HEK293 (cell line): ENCODE data around the gene LIMCH1.

ENCODE experiments used
- CTCF ChIA-PET: fragments of 350-600 bp; formaldehyde crosslinking; extraction: SDS; loops from one replicate; lab custom pipeline; 2021; ENCODE audit warnings: antibody characterized with exemption; lab: Yijun Ruan, JAX
- POLR2A ChIA-PET: fragments of 300-600 bp; formaldehyde crosslinking; extraction: SDS; loops from one replicate; lab custom pipeline; 2020; ENCODE audit warnings: antibody characterized with exemption, inconsistent platforms; lab: Yijun Ruan, JAX
- H3K27ac ChIP-seq: fragments of 200-500 bp; sonication (Bioruptor generic); 2 replicates; pipeline ENCODE4 v1.5.1; 2014; ENCODE audit warnings: low read depth, low read length, control low read depth, inconsistent platforms; ENCODE audit errors: extremely low read depth
- H3K36me3 ChIP-seq, 2 experiments: fragments of 200-500 bp in 1 of 2; sonication (Bioruptor generic) in 1 of 2; 1 replicate in 1 of 2; 2 replicates in 1 of 2; pipeline ENCODE4 v1.5.1; 2014 to 2017; ENCODE audit warnings: inconsistent platforms in 2 of 2, low read length in 2 of 2; ENCODE audit not compliant: control insufficient read depth in 2 of 2, insufficient read depth in 1 of 2
- H3K4me1 ChIP-seq: fragments of 200-500 bp; sonication (Bioruptor generic); 2 replicates; pipeline ENCODE4 v1.5.1; 2014; ENCODE audit warnings: mild to moderate bottlenecking, low read length, inconsistent platforms; ENCODE audit not compliant: control insufficient read depth, insufficient read depth
- H3K4me3 ChIP-seq: 2 replicates; pipeline ENCODE4 v1.5.1; 2011; ENCODE audit warnings: low read depth, mild to moderate bottlenecking, control low read depth, low read length, moderate library complexity
- H3K9me3 ChIP-seq: fragments of 200-500 bp; sonication (Bioruptor generic); 2 replicates; pipeline ENCODE4 v1.5.1; 2014; ENCODE audit warnings: low read depth, low read length, inconsistent platforms; ENCODE audit not compliant: control insufficient read depth, insufficient read depth
- BCL11A ChIP-seq: fragments of 450-650 bp; formaldehyde crosslinking; IDR thresholded peaks from 2 replicates; pipeline ENCODE4 v1.5.1; 2016; ENCODE audit warnings: low read depth, missing biosample characterization, missing genetic modification characterization
- GLI2 ChIP-seq: fragments of 450-650 bp; formaldehyde crosslinking; IDR thresholded peaks from 2 replicates; pipeline ENCODE4; 2017; ENCODE audit warnings: missing biosample characterization, missing genetic modification characterization, low read depth, borderline replicate concordance
- KLF8 ChIP-seq: fragments of 450-650 bp; formaldehyde crosslinking; IDR thresholded peaks from 2 replicates; pipeline ENCODE4 v1.5.1; 2016; ENCODE audit warnings: missing biosample characterization, missing genetic modification characterization
- OSR2 ChIP-seq: fragments of 450-650 bp; formaldehyde crosslinking; IDR thresholded peaks from 2 replicates; pipeline ENCODE4 v1.5.1; 2016; ENCODE audit warnings: missing biosample characterization, missing genetic modification characterization
- PRDM10 ChIP-seq: fragments of 450-650 bp; formaldehyde crosslinking; IDR thresholded peaks from 2 replicates; pipeline ENCODE4 v1.5.1; 2016; ENCODE audit warnings: missing biosample characterization, missing genetic modification characterization
- PRDM6 ChIP-seq: fragments of 450-650 bp; formaldehyde crosslinking; IDR thresholded peaks from 2 replicates; pipeline ENCODE4 v1.5.1; 2017; ENCODE audit warnings: missing biosample characterization, missing genetic modification characterization
- SP2 ChIP-seq: fragments of 450-650 bp; formaldehyde crosslinking; IDR thresholded peaks from 2 replicates; pipeline ENCODE4 v1.5.1; 2016; ENCODE audit warnings: missing biosample characterization, missing genetic modification characterization
- TCF7L2 ChIP-seq: IDR thresholded peaks from 2 replicates; pipeline ENCODE4 v1.6.1; 2011; ENCODE audit warnings: low read depth, mild to moderate bottlenecking, inconsistent platforms, low read length, moderate library complexity, borderline replicate concordance
- ZBTB20 ChIP-seq: fragments of 450-650 bp; formaldehyde crosslinking; IDR thresholded peaks from 2 replicates; pipeline ENCODE4 v1.5.1; 2016; ENCODE audit warnings: missing biosample characterization, missing genetic modification characterization
- ZBTB21 ChIP-seq: fragments of 450-650 bp; formaldehyde crosslinking; IDR thresholded peaks from 2 replicates; pipeline ENCODE4 v1.5.1; 2017; ENCODE audit warnings: missing biosample characterization, missing genetic modification characterization
- ZBTB26 ChIP-seq: fragments of 450-650 bp; formaldehyde crosslinking; optimal IDR thresholded peaks from 2 replicates; pipeline ENCODE3; 2016; ENCODE audit warnings: missing biosample characterization, mild to moderate bottlenecking, missing genetic modification characterization
- ZBTB44 ChIP-seq: fragments of 450-650 bp; IDR thresholded peaks from 2 replicates; pipeline ENCODE4 v1.5.1; 2018; ENCODE audit warnings: missing biosample characterization, mild to moderate bottlenecking, missing genetic modification characterization
- ZNF211 ChIP-seq: fragments of 450-650 bp; formaldehyde crosslinking; IDR thresholded peaks from 2 replicates; pipeline ENCODE4 v1.5.1; 2016; ENCODE audit warnings: low read depth, missing biosample characterization, missing genetic modification characterization
- ZNF335 ChIP-seq: fragments of 450-650 bp; formaldehyde crosslinking; conservative IDR thresholded peaks from 2 replicates; pipeline ENCODE4 v1.5.1; 2016; ENCODE audit warnings: missing biosample characterization, missing genetic modification characterization
- ZNF362 ChIP-seq: fragments of 450-650 bp; formaldehyde crosslinking; IDR thresholded peaks from 2 replicates; pipeline ENCODE4 v1.5.1; 2016; ENCODE audit warnings: missing biosample characterization, missing genetic modification characterization
- ZNF391 ChIP-seq: fragments of 450-650 bp; formaldehyde crosslinking; IDR thresholded peaks from 2 replicates; pipeline ENCODE4 v1.5.1; 2016; ENCODE audit warnings: low read depth, missing biosample characterization, missing genetic modification characterization, borderline replicate concordance
- ZNF48 ChIP-seq: fragments of 450-650 bp; formaldehyde crosslinking; IDR thresholded peaks from 2 replicates; pipeline ENCODE4 v1.5.1; 2016; ENCODE audit warnings: missing biosample characterization, missing genetic modification characterization
- ZNF558 ChIP-seq: fragments of 450-650 bp; formaldehyde crosslinking; IDR thresholded peaks from 2 replicates; pipeline ENCODE4 v1.5.1; 2016; ENCODE audit warnings: missing biosample characterization, missing genetic modification characterization
- ZNF596 ChIP-seq: fragments of 450-650 bp; IDR thresholded peaks from 2 replicates; pipeline ENCODE4 v1.5.0; 2018; ENCODE audit warnings: missing biosample characterization, mild to moderate bottlenecking, missing genetic modification characterization, moderate library complexity
- ZNF623 ChIP-seq: fragments of 450-650 bp; formaldehyde crosslinking; IDR thresholded peaks from 2 replicates; pipeline ENCODE4 v1.5.1; 2016; ENCODE audit warnings: missing biosample characterization, missing genetic modification characterization

Gene LIMCH1

GRCh38 chr4:41598580-41598979, 60.6 kb downstream of the LIMCH1 start (continued):
- no peak for TF ChIP-seq ZNF362 (tag by site-specific recombination)
- TF ChIP-seq ZNF48 (tag by site-specific recombination): no peak
- TF ChIP-seq ZBTB20 (tag by site-specific recombination): no peak
- no peak for TF ChIP-seq KLF8 (tag by site-specific recombination)
- no peak for TF ChIP-seq BCL11A (tag by site-specific recombination)
- no peak for TF ChIP-seq ZNF335 (tag by site-specific recombination)
- no peak for TF ChIP-seq ZNF558 (tag by site-specific recombination)
- no peak for TF ChIP-seq TCF7L2
- no peak for TF ChIP-seq ZNF623
- TF ChIP-seq GLI2 (tag by site-specific recombination): no peak
- no peak for TF ChIP-seq ZNF596 (tag by site-specific recombination)
- TF ChIP-seq ZBTB21 (tag by site-specific recombination): no peak

GRCh38 chr4:41599192-41599786, 61.3 kb downstream of the LIMCH1 start:
- ChIA-PET POLR2A (no interaction called here), CTCF (no interaction called here)
- H3K4me1 ChIP-seq: peaks cover 4% of the 10 kb centered on the region; the same call in 1 of the 2 replicates
- H3K36me3 ChIP-seq: no peaks in the 10 kb centered on the region
- TF ChIP-seq ZNF391 (tag by site-specific recombination): no peak
- no peak overlapping the region for H3K4me3 ChIP-seq
- H3K27ac ChIP-seq: no peak overlapping the region
- no peaks in the 10 kb centered on the region for H3K9me3 ChIP-seq

GRCh38 chr4:41600243-41600912, 62.4 kb downstream of the LIMCH1 start:
- POLR2A ChIA-PET: no interaction called here
- Histone ChIP-seq H3K4me1 (peaks cover 4% of the 10 kb centered on the region; the same call in 1 of the 2 replicates), H3K4me3 (no peak overlapping the region), H3K36me3 (no peaks in the 10 kb centered on the region), H3K27ac (no peak overlapping the region), H3K9me3 (no peaks in the 10 kb centered on the region)
- TF ChIP-seq PRDM10 (tag by site-specific recombination) (peak; percentile 38), OSR2 (tag by site-specific recombination) (peak; percentile 26; the same call in 1 of the 2 replicates), ZNF391 (tag by site-specific recombination) (no peak), ZNF211 (no peak), ZBTB26 (tag by site-specific recombination) (no peak), ZBTB44 (tag by site-specific recombination) (0 out of 2 replicates have a peak, but pooled peaks have one; percentile 34), PRDM6 (0 out of 2 replicates have a peak, but pooled peaks have one; percentile 34), SP2 (tag by site-specific recombination) (no peak)
- CTCF ChIA-PET: no interaction called here
